GM12891 (cell line): ENCODE measurements around the gene OPCML.

ENCODE experiments used
- DNase-seq: peaks from one replicate; pipeline ENCODE4 v3.0.0; 2011; ENCODE audit warnings: low spot score; ENCODE audit not compliant: insufficient read length
- FAIRE-seq: peaks from 2 replicates; lab custom pipeline; 2011; peaks lifted over from hg19 to GRCh38; lab: Jason Lieb, UNC
- PAX5 ChIP-seq: IDR thresholded peaks from 2 replicates; pipeline ENCODE4 v1.6.1; 2011; ENCODE audit warnings: low read length, moderate library complexity, mild to moderate bottlenecking; ENCODE audit not compliant: insufficient read depth, severe bottlenecking
- POLR2A ChIP-seq: IDR thresholded peaks from 2 replicates; pipeline ENCODE4 v1.6.1; 2011; ENCODE audit warnings: low read depth, low read length, control low read depth
- POLR2AphosphoS5 ChIP-seq: IDR thresholded peaks from 2 replicates; pipeline ENCODE4 v1.6.1; 2011; ENCODE audit warnings: low read depth, low read length, control low read depth
- POU2F2 ChIP-seq: IDR thresholded peaks from 2 replicates; pipeline ENCODE4 v1.6.1; 2011; ENCODE audit warnings: low read depth, mild to moderate bottlenecking, control low read depth, low read length, moderate library complexity
- SPI1 ChIP-seq: IDR thresholded peaks from 2 replicates; pipeline ENCODE4 v1.6.1; 2011; ENCODE audit warnings: low read depth, low read length, control low read depth
- TAF1 ChIP-seq: IDR thresholded peaks from 2 replicates; pipeline ENCODE4 v1.6.1; 2011; ENCODE audit warnings: low read depth, low read length, control low read depth

OPCML gene

GRCh38 chr11:132535830-132536229 is 996.5 kb downstream of the OPCML start:
- TF ChIP-seq PAX5 (no peak), POLR2A (no peak), POLR2AphosphoS5 (no peak), SPI1 (no peak), POU2F2 (no peak), TAF1 (no peak)
- FAIRE-seq: no peak
- no peak for DNase-seq

GRCh38 chr11:132531921-132532320 is 1000.4 kb downstream of the OPCML start:
- no peak for DNase-seq
- no peak for FAIRE-seq
- no peak for TF ChIP-seq POU2F2
- TF ChIP-seq PAX5: no peak
- TF ChIP-seq SPI1: no peak
- TF ChIP-seq POLR2A: no peak
- no peak for TF ChIP-seq TAF1
- TF ChIP-seq POLR2AphosphoS5: no peak

GRCh38 chr11:132528181-132528580 is 1004.1 kb downstream of the OPCML start:
- FAIRE-seq: no peak
- DNase-seq: no peak
- TF ChIP-seq TAF1 (no peak), POLR2A (no peak), POLR2AphosphoS5 (no peak), PAX5 (no peak)

GRCh38 chr11:132523929-132524328 is 1008.4 kb downstream of the OPCML start:
- TF ChIP-seq TAF1 (no peak), POU2F2 (no peak), POLR2AphosphoS5 (no peak)
- no peak for DNase-seq

GRCh38 chr11:132520199-132520598 is 1012.1 kb downstream of the OPCML start:
- DNase-seq: no peak
- TF ChIP-seq POLR2AphosphoS5 (no peak), POU2F2 (no peak), PAX5 (no peak), SPI1 (no peak), POLR2A (no peak), TAF1 (no peak)
- no peak for FAIRE-seq

More at GRCh38 chr11:132523929-132524328, 1008.4 kb downstream of the OPCML start:
- no peak for FAIRE-seq

- FAIRE-seq (no peak), DNase-seq (no peak)
- TF ChIP-seq SPI1 (no peak), TAF1 (no peak), POU2F2 (no peak), POLR2AphosphoS5 (no peak), PAX5 (no peak), POLR2A (no peak)
Measured at GRCh38 chr11:132519241-132519815, 1013.0 kb downstream of the OPCML start.

GRCh38 chr11:132504501-132505041 is 1027.7 kb downstream of the OPCML start:
- no peak for FAIRE-seq
- no peak for TF ChIP-seq POU2F2
- no peak for TF ChIP-seq PAX5
- TF ChIP-seq SPI1: no peak
- TF ChIP-seq TAF1: no peak
- TF ChIP-seq POLR2A: no peak
- no peak for TF ChIP-seq POLR2AphosphoS5

GRCh38 chr11:132501356-132501755 is 1030.9 kb downstream of the OPCML start:
- TF ChIP-seq POU2F2 (no peak), PAX5 (no peak), TAF1 (no peak), POLR2AphosphoS5 (no peak), SPI1 (no peak), POLR2A (no peak)
- no peak for FAIRE-seq
- no peak for DNase-seq

More at GRCh38 chr11:132504501-132505041, 1027.7 kb downstream of the OPCML start:
- DNase-seq: no peak

- FAIRE-seq (no peak), DNase-seq (no peak)
- TF ChIP-seq PAX5 (no peak), SPI1 (no peak), POLR2AphosphoS5 (no peak), POU2F2 (no peak), TAF1 (no peak), POLR2A (no peak)
Measured at GRCh38 chr11:132499661-132500060, 1032.6 kb downstream of the OPCML start.

GRCh38 chr11:132496341-132496740 is 1036.0 kb downstream of the OPCML start:
- DNase-seq (no peak), FAIRE-seq (no peak)
- TF ChIP-seq POLR2AphosphoS5: no peak
- TF ChIP-seq PAX5: no peak
- TF ChIP-seq TAF1: no peak
- no peak for TF ChIP-seq SPI1
- TF ChIP-seq POLR2A: no peak
- no peak for TF ChIP-seq POU2F2
